Natural killer cell (primary cell): ENCODE data around the gene PRCP. TPM values are rescaled to one million over a fixed set of nuclear protein-coding genes. Genes with fewer than 3 reads are reported as not detected.

Source experiments
- ATAC-seq, 3 donors: fragments of 150-1000 bp in 2 of 3; fragments of 200-7000 bp in 1 of 3; cut with Tn5 transposase; 1 replicate in 1 of 3; 2 replicates in 2 of 3; pipeline ENCODE4 v1.10.0; 2021; ENCODE audit warnings: mild to moderate bottlenecking in 2 of 3, moderate library complexity in 2 of 3
- DNase-seq, 2 donors: peaks; one replicate each; pipeline versions ENCODE4 v3.0.0 to v3.0.0-alpha.2; 2013 to 2021; ENCODE audit warnings: mixed read lengths in 1 of 2
- H3K27ac ChIP-seq: one replicate; pipeline ENCODE4 v1.5.1; 2013; ENCODE audit warnings: mild to moderate bottlenecking, low read length
- H3K27me3 ChIP-seq: one replicate; pipeline ENCODE4 v1.6.1; 2013; ENCODE audit warnings: low read length; ENCODE audit not compliant: control insufficient read depth, insufficient read depth
- H3K36me3 ChIP-seq: one replicate; pipeline ENCODE4 v1.6.1; 2013; ENCODE audit warnings: low read length; ENCODE audit not compliant: control insufficient read depth, insufficient read depth
- H3K4me1 ChIP-seq: one replicate; pipeline ENCODE4 v1.6.1; 2013; ENCODE audit warnings: low read length; ENCODE audit not compliant: control insufficient read depth, insufficient read depth
- H3K4me3 ChIP-seq: one replicate; pipeline ENCODE4 v1.5.1; 2013; ENCODE audit warnings: low read length
- H3K9me3 ChIP-seq: one replicate; pipeline ENCODE4 v1.6.1; 2013; ENCODE audit warnings: low read length; ENCODE audit not compliant: control insufficient read depth, insufficient read depth
- H3K27ac Mint-ChIP-seq, 2 donors: one replicate each; pipeline ENCODE4 v1.8.0; 2022; ENCODE audit warnings: mild to moderate bottlenecking in 2 of 2, mixed read lengths in 2 of 2, moderate library complexity in 1 of 2
- H3K27me3 Mint-ChIP-seq, 2 donors: one replicate each; pipeline ENCODE4 v1.8.0; 2022; ENCODE audit warnings: low read depth in 2 of 2, mixed read lengths in 2 of 2
- H3K36me3 Mint-ChIP-seq: one replicate; pipeline ENCODE4 v1.8.0; 2022; ENCODE audit warnings: mixed read lengths
- H3K4me1 Mint-ChIP-seq, 2 donors: one replicate each; pipeline ENCODE4 v1.8.0; 2022; ENCODE audit warnings: mixed read lengths in 2 of 2
- H3K4me3 Mint-ChIP-seq: one replicate; pipeline ENCODE4 v1.8.0; 2022; ENCODE audit warnings: mild to moderate bottlenecking, moderate library complexity, mixed read lengths
- H3K9me3 Mint-ChIP-seq, 2 donors: one replicate each; pipeline ENCODE4 v1.8.0; 2022; ENCODE audit warnings: mixed read lengths in 2 of 2
- CTCF ChIP-seq: fragments of 200-600 bp; IDR thresholded peaks from one replicate; pipeline ENCODE4 v1.8.0; 2022; ENCODE audit warnings: antibody characterized with exemption
- WGBS: methylation state at CpG from one replicate; pipeline ENCODE4 v1.1.7; 2013; ENCODE audit warnings: missing lambda C conversion rate; ENCODE audit not compliant: insufficient coverage; 5-methylcytosine and 5-hydroxymethylcytosine counted together
- intact Hi-C: fragments of 100-400 bp; cut with micrococcal nuclease; formaldehyde crosslinking; loops from one replicate; pipeline ENCODE4 v1.14.2; 2022
- total RNA-seq, 4 donors: library from RNA; stranded (reverse); fragments of 120-200 nt in 1 of 4; gene quantifications; one replicate each; pipeline versions ENCODE4 v1.2.3 to v1.2.4, GENCODE V29; 2013 to 2022

The PRCP gene
- total RNA-seq, 3 donors from 2014 or later (not counting 1 experiment from before 2014, with no cell fraction given), result 28.1 to 30.0 (median 30.0) TPM

GRCh38 chr11:82867495-82868082, 32.6 kb downstream of the PRCP start:
- Histone ChIP-seq H3K27ac (no peak overlapping the region), H3K36me3 (no peaks in the 10 kb centered on the region), H3K27me3 (no peaks in the 10 kb centered on the region), H3K4me1 (peaks cover 3% of the 10 kb centered on the region), H3K4me3 (no peak overlapping the region), H3K9me3 (no peaks in the 10 kb centered on the region)
- intact Hi-C loops, result loop anchor here (1.0 to 2.0 kb wide), 3 partner anchors 33 to 383 kb away; partner anchors contain the start of genes DDIAS and PRCP
- ATAC-seq (peak; percentile 74 to 77 (median 76)), DNase-seq (peak; percentile 55 to 88)
- Mint-ChIP-seq H3K4me3 (peak overlapping the region; percentile 18), H3K27ac (no peak overlapping the region), H3K36me3 (no peaks in the 10 kb centered on the region), H3K4me1 (peaks cover 8 to 10% of the 10 kb centered on the region in 2 donors), H3K27me3 (no peaks in the 10 kb centered on the region), H3K9me3 (no peaks in the 10 kb centered on the region)
- WGBS, result 24% methylated on average over 9 of the region's 10 CpGs
- peak; percentile 80 for TF ChIP-seq CTCF

- peaks cover 3% of the 10 kb centered on the region for H3K4me1 ChIP-seq
- no peak overlapping the region for H3K27ac ChIP-seq
- H3K27me3 ChIP-seq, result no peaks in the 10 kb centered on the region
- Mint-ChIP-seq H3K9me3 (no peaks in the 10 kb centered on the region), H3K36me3 (no peaks in the 10 kb centered on the region), H3K27me3 (no peaks in the 10 kb centered on the region), H3K27ac (no peak overlapping the region), H3K4me3 (no peak overlapping the region), H3K4me1 (peaks cover 6% of the 10 kb centered on the region in 2 donors)
- H3K9me3 ChIP-seq, result no peaks in the 10 kb centered on the region
- H3K4me3 ChIP-seq, result no peak overlapping the region
- no peaks in the 10 kb centered on the region for H3K36me3 ChIP-seq
- no peak for DNase-seq
- ATAC-seq, result no peak
- WGBS, result 92% methylated on average over 2 of the region's 2 CpGs
- TF ChIP-seq CTCF, result no peak
- intact Hi-C loops, result loop anchor here (2.0 kb wide), 1 partner anchor 35 kb away; the partner anchor contains the start of genes DDIAS and PRCP
Observed at GRCh38 chr11:82865841-82866240, 34.4 kb downstream of the PRCP start.

- Mint-ChIP-seq H3K9me3 (no peaks in the 10 kb centered on the region), H3K4me1 (peaks cover 6% of the 10 kb centered on the region in 2 donors), H3K4me3 (no peak overlapping the region), H3K36me3 (no peaks in the 10 kb centered on the region), H3K27me3 (no peaks in the 10 kb centered on the region), H3K27ac (no peak overlapping the region)
- H3K27ac ChIP-seq, result no peak overlapping the region
- peaks cover 3% of the 10 kb centered on the region for H3K4me1 ChIP-seq
- no peak for TF ChIP-seq CTCF
- no peak for ATAC-seq
- no peaks in the 10 kb centered on the region for H3K36me3 ChIP-seq
- intact Hi-C loops, result no loop called here
- DNase-seq, result peak in 1 of 2 donors; percentile 53
- no peak overlapping the region for H3K4me3 ChIP-seq
- no peaks in the 10 kb centered on the region for H3K27me3 ChIP-seq
- no peaks in the 10 kb centered on the region for H3K9me3 ChIP-seq
- 33% methylated on average over 5 of the region's 5 CpGs for WGBS
Observed at GRCh38 chr11:82864268-82864667, 36.0 kb downstream of the PRCP start.

GRCh38 chr11:82863209-82863608, 37.0 kb downstream of the PRCP start:
- ATAC-seq (no peak), DNase-seq (no peak)
- Mint-ChIP-seq H3K36me3 (no peaks in the 10 kb centered on the region), H3K27ac (no peak overlapping the region), H3K9me3 (no peaks in the 10 kb centered on the region), H3K27me3 (no peaks in the 10 kb centered on the region), H3K4me1 (peaks cover 6% of the 10 kb centered on the region in 2 donors), H3K4me3 (no peak overlapping the region)
- TF ChIP-seq CTCF, result no peak
- Histone ChIP-seq H3K9me3 (no peaks in the 10 kb centered on the region), H3K27ac (no peak overlapping the region), H3K36me3 (peaks cover 2% of the 10 kb centered on the region), H3K4me1 (peaks cover 3% of the 10 kb centered on the region), H3K27me3 (no peaks in the 10 kb centered on the region), H3K4me3 (no peak overlapping the region)
- 86% methylated on average over 1 of the region's 2 CpGs for WGBS
- intact Hi-C loops, result no loop called here
